Endothelial cell (in vitro differentiated cells): Measurements from ENCODE around the gene CHMP6. TPM values are rescaled to one million over a fixed set of nuclear protein-coding genes. Genes with fewer than 3 reads are reported as not detected.

Source experiments
- DNase-seq: peaks from one replicate; pipeline ENCODE4 v3.0.0; 2021; ENCODE audit warnings: low spot score
- H3K27ac Mint-ChIP-seq: one replicate; pipeline ENCODE4 v1.8.0; 2021; ENCODE audit warnings: mixed read lengths, inconsistent platforms; ENCODE audit not compliant: unreplicated experiment
- H3K27me3 Mint-ChIP-seq: one replicate; pipeline ENCODE4 v1.8.0; 2021; ENCODE audit warnings: mild to moderate bottlenecking, moderate library complexity, mixed read lengths, inconsistent platforms; ENCODE audit not compliant: unreplicated experiment
- H3K36me3 Mint-ChIP-seq: one replicate; pipeline ENCODE4 v1.8.0; 2021; ENCODE audit warnings: mild to moderate bottlenecking, low read depth, mixed read lengths, inconsistent platforms; ENCODE audit not compliant: unreplicated experiment
- H3K4me1 Mint-ChIP-seq: one replicate; pipeline ENCODE4 v1.8.0; 2021; ENCODE audit warnings: mild to moderate bottlenecking, mixed read lengths, inconsistent platforms; ENCODE audit not compliant: unreplicated experiment
- H3K4me3 Mint-ChIP-seq: one replicate; pipeline ENCODE4 v1.8.0; 2021; ENCODE audit warnings: mild to moderate bottlenecking, mixed read lengths, inconsistent platforms; ENCODE audit not compliant: unreplicated experiment
- H3K9me3 Mint-ChIP-seq: one replicate; pipeline ENCODE4 v1.8.0; 2021; ENCODE audit warnings: mixed read lengths, inconsistent platforms; ENCODE audit not compliant: unreplicated experiment
- total RNA-seq: library from RNA; stranded (reverse); fragmentation: NEBNext Ultra II Directional; extraction: Animal tissue kit (Norgen Biotek cat#: 25700); gene quantifications from one replicate; pipeline ENCODE4 v1.2.1, GENCODE V29; 2021; ENCODE audit not compliant: unreplicated experiment
- TF ChIP-seq, protein P1 (sequence below): fragments of 200-600 bp; sonication (generic); IDR thresholded peaks from one replicate; pipeline ENCODE4 v1.5.0; 2021; ENCODE audit warnings: antibody characterized with exemption; ENCODE audit not compliant: unreplicated experiment

CHMP6 gene
- total RNA-seq, 1 donor from 2014 or later, result 34.3 TPM

DNA sequence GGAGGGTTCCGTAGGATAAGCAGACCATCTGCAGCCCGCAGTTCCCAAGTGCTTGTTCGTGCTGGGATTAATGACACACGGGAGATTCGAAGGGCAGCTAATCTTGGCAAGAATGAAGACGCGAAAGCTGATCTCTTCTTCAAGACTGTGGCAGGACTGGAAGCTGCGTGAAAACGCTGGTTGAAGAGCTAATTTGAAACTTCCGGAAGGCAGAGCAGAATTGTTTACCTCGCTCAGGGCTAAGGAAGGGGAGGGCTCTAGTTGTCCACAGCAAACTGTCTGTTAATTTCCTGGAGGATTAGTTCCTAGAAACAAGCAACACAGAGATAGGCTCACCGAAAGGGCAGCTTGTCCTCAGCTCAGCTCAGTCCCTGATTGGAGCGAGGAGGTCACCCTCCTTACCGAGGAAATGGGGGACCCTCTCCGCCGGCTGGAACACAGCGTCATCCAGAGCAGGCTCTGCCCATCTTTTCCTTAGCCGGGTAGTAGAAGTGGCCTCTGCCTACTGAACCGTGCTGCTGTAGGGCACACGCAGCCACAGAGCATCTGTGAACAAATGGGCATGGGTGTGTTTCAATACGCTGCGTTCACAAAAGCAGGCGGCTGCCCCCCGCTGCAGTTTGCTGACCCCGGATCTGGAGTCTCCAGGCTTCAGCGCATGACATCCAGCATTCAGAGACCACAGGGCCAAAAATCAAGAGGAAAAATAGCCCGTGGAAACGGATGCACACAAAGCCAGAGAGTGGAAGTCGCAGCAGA is 26.6 kb downstream of the CHMP6 start:
- TF ChIP-seq, protein P1, sequence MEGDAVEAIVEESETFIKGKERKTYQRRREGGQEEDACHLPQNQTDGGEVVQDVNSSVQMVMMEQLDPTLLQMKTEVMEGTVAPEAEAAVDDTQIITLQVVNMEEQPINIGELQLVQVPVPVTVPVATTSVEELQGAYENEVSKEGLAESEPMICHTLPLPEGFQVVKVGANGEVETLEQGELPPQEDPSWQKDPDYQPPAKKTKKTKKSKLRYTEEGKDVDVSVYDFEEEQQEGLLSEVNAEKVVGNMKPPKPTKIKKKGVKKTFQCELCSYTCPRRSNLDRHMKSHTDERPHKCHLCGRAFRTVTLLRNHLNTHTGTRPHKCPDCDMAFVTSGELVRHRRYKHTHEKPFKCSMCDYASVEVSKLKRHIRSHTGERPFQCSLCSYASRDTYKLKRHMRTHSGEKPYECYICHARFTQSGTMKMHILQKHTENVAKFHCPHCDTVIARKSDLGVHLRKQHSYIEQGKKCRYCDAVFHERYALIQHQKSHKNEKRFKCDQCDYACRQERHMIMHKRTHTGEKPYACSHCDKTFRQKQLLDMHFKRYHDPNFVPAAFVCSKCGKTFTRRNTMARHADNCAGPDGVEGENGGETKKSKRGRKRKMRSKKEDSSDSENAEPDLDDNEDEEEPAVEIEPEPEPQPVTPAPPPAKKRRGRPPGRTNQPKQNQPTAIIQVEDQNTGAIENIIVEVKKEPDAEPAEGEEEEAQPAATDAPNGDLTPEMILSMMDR, result no peak
- H3K4me3 Mint-ChIP-seq, result no peak overlapping the region
- H3K27me3 Mint-ChIP-seq, result peaks cover 11% of the 10 kb centered on the region
- H3K4me1 Mint-ChIP-seq, result peaks cover 10% of the 10 kb centered on the region
- H3K36me3 Mint-ChIP-seq, result no peaks in the 10 kb centered on the region
- H3K9me3 Mint-ChIP-seq, result no peaks in the 10 kb centered on the region
- no peak overlapping the region for H3K27ac Mint-ChIP-seq
- DNase-seq, result no peak

DNA sequence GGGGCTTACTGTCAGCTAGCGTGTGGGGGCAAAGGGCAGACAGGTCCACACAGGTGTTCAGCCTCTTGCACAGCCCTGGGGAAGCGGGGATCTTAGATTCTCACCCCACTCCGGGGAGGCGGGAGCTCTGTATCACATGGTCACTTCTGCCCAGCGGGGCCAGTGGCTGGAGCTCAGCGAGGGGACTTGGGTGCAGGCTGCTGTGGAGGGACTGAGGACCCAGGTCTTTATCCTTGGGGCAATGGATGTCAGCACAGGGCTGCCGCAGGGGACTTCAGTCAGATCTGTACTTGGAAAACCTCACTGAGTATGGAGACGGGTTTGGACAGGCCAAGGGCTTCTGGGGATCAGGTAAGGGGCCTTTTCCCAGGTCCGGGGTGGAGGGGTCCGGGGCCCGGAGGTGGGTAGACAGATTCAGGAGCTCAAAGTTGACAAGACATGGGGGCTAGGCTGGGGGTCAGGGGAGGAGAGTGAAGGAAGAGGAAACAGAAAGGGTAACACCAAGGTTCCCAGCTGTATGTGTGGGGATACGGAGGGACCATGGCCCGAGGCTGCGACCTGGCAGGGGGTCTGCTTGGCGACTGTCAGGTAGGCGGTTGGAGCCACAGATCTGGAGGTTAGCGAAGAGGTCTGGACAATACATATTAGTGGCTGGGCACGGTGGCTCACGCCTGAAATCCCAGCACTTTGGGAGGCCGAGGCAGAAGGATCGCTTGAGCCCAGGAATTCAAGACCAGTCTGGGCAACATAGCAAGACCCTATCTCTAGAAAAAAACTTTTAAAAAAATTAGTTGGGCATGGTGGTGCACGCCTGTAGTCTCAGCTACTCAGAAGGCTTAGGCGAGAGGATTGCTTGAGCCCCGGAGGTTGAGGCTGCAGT is 28.2 kb downstream of the CHMP6 start:
- no peaks in the 10 kb centered on the region for H3K36me3 Mint-ChIP-seq
- TF ChIP-seq, protein P1, result no peak
- no peaks in the 10 kb centered on the region for H3K9me3 Mint-ChIP-seq
- DNase-seq, result no peak
- no peak overlapping the region for H3K4me3 Mint-ChIP-seq
- H3K27ac Mint-ChIP-seq, result no peak overlapping the region
- H3K4me1 Mint-ChIP-seq, result peaks cover 12% of the 10 kb centered on the region
- H3K27me3 Mint-ChIP-seq, result peaks cover 11% of the 10 kb centered on the region

DNA sequence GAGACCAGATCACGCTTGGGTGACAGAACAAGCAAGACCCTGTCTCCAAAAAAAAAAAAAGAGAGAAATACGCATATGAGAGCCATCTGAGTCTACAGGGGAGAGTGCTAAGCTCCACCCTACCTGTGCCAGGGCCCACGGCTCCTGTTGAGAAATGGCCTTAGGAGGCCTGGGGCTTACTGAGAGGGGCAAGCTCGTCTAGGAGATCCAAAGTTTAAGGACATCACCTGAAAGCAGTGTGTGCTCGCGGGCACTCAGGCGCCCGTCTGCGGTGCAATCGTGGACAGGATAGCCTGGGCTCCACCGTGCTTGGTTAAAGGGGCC is 28.8 kb downstream of the CHMP6 start:
- peaks cover 11% of the 10 kb centered on the region for H3K27me3 Mint-ChIP-seq
- no peaks in the 10 kb centered on the region for H3K9me3 Mint-ChIP-seq
- peaks cover 12% of the 10 kb centered on the region for H3K4me1 Mint-ChIP-seq
- H3K27ac Mint-ChIP-seq, result no peak overlapping the region
- H3K4me3 Mint-ChIP-seq, result no peak overlapping the region
- no peak for DNase-seq
- TF ChIP-seq, protein P1, result no peak
- H3K36me3 Mint-ChIP-seq, result no peaks in the 10 kb centered on the region

DNA sequence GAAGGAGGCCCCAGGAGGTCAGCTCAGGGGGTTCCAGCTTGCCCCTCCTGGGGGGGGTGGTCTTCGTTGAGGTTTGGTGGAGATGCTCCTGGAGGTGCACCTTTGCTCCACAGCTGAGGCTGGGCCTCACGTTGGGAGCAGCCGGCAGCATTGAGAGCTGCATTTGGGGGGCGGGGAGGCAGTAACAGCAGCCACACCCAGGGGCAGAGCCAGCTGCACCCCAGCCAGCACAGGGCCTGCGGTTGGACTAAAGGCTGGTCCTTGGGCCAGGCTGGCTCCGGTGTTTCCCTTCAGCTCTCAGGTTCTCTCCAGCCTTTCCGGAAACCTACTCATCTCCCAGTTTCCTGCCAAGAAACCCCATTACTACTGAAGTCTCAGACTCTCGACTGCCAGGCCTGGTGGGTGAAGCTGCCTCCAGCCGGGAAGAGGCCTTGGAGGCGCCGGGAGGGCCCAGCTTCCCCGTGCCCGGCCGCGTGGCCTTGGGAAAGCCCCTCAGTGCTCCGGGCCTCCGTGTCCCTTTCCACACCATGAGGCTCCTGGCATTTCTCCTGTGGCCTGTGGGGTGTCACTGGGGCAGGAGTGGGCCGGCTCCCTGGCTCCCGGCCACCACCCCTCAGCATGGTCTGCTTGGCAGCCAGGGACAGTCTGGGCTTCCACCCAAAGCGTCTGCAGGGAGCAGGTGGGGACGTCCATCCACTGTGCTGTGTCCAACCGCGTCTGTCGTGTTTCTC is 29.3 kb downstream of the CHMP6 start:
- H3K9me3 Mint-ChIP-seq, result no peaks in the 10 kb centered on the region
- H3K27me3 Mint-ChIP-seq, result peaks cover 11% of the 10 kb centered on the region
- TF ChIP-seq, protein P1, result no peak
- no peak overlapping the region for H3K27ac Mint-ChIP-seq
- no peaks in the 10 kb centered on the region for H3K36me3 Mint-ChIP-seq
- DNase-seq, result no peak
- no peak overlapping the region for H3K4me3 Mint-ChIP-seq
- H3K4me1 Mint-ChIP-seq, result peaks cover 12% of the 10 kb centered on the region
